ENCODE measurements around the gene FADS3. TPM values are rescaled to one million over a fixed set of nuclear protein-coding genes. Genes with fewer than 3 reads are reported as not detected.

Gene FADS3
- total and polyA plus RNA-seq, 9 of the 15 experiments (the other 6 are each of a cell fraction or from before 2014, with no cell fraction given), result 0.97 to 148 (median 92.7) TPM

GRCh38 chr11:61834278-61835048 lies 56.9 kb downstream of the FADS3 start (continued):
- TF ChIP-seq, protein P1, sequence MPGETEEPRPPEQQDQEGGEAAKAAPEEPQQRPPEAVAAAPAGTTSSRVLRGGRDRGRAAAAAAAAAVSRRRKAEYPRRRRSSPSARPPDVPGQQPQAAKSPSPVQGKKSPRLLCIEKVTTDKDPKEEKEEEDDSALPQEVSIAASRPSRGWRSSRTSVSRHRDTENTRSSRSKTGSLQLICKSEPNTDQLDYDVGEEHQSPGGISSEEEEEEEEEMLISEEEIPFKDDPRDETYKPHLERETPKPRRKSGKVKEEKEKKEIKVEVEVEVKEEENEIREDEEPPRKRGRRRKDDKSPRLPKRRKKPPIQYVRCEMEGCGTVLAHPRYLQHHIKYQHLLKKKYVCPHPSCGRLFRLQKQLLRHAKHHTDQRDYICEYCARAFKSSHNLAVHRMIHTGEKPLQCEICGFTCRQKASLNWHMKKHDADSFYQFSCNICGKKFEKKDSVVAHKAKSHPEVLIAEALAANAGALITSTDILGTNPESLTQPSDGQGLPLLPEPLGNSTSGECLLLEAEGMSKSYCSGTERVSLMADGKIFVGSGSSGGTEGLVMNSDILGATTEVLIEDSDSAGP (CRISPR knock-in tag; IDR thresholded peaks at IDR 0.05), result no peak
- TF ChIP-seq ZNF77 (CRISPR knock-in tag; IDR thresholded peaks at IDR 0.05), result no peak
- TF ChIP-seq CUX1 (CRISPR knock-in tag; IDR thresholded peaks at IDR 0.05), result peak; percentile 93
- TF ChIP-seq NFIC (IDR thresholded peaks at IDR 0.05), result peak; percentile 57
- TF ChIP-seq NFXL1 (CRISPR knock-in tag; IDR thresholded peaks at IDR 0.05), result no peak
- TF ChIP-seq ETV1 (tag; conservative IDR thresholded peaks at IDR 0.05; ENCODE audit: low read depth), result peak; percentile 93
- TF ChIP-seq SMARCC2 (IDR thresholded peaks at IDR 0.05; ENCODE audit: low read depth), result no peak
- TF ChIP-seq LEF1 (IDR thresholded peaks at IDR 0.05), result peak; percentile 68; the same call in 1 of the 2 replicates
- no peak for TF ChIP-seq ZBTB7A (IDR thresholded peaks at IDR 0.05; ENCODE audit: borderline replicate concordance, control insufficient read depth, low read depth, low read length)
- no peak for TF ChIP-seq ZNF507 (tag; conservative IDR thresholded peaks at IDR 0.05)
- TF ChIP-seq BACH1 (tag; IDR thresholded peaks at IDR 0.05), result peak; percentile 67; the same call in 1 of the 2 replicates
- no peak for TF ChIP-seq HMG20B (CRISPR knock-in tag; IDR thresholded peaks at IDR 0.05)
- TF ChIP-seq TRIM28 (IDR thresholded peaks at IDR 0.05), result 0 out of 2 replicates have a peak, but pooled peaks have one; percentile 43
- TF ChIP-seq RBFOX2 (IDR thresholded peaks at IDR 0.05; ENCODE audit: low read depth, low read length), result peak; percentile 79
- no peak for TF ChIP-seq ZFPM2 (CRISPR knock-in tag; IDR thresholded peaks at IDR 0.05)
- TF ChIP-seq ZNF561 (CRISPR knock-in tag; conservative IDR thresholded peaks at IDR 0.05), result no peak
- peak; percentile 67; the same call in 1 of the 2 replicates for TF ChIP-seq SMARCA5 (IDR thresholded peaks at IDR 0.05)
- no peak for TF ChIP-seq ZNF133 (CRISPR knock-in tag; IDR thresholded peaks at IDR 0.05)
- no peak for TF ChIP-seq NR0B1 (IDR thresholded peaks at IDR 0.05; ENCODE audit: partially characterized antibody)
- TF ChIP-seq FOXM1 (IDR thresholded peaks at IDR 0.05; ENCODE audit: low read depth), result no peak
- TF ChIP-seq FOXM1 (CRISPR knock-in tag; IDR thresholded peaks at IDR 0.05; ENCODE audit: low read depth), result no peak
- TF ChIP-seq ZNF174 (CRISPR knock-in tag; IDR thresholded peaks at IDR 0.05), result no peak
- TF ChIP-seq ZFP1 (CRISPR knock-in tag; IDR thresholded peaks at IDR 0.05), result no peak

Data from K562 (cell line).